HG03159 (cell line): ENCODE results near the gene CATSPERZ.
"Not testable (repeated sequence)": the region's sequence is repeated elsewhere in the genome, so short reads cannot be mapped to it uniquely, and the experiment has no call there.

Source experiments
- ATAC-seq: cut with Tn5 transposase; IDR thresholded peaks from one replicate; pipeline ENCODE4 v1.9.1; 2021; ENCODE audit warnings: mild to moderate bottlenecking, moderate library complexity; ENCODE audit not compliant: unreplicated experiment

CATSPERZ gene

GRCh38 chr11:64298966-64299846, 952 bp upstream of the CATSPERZ start:
- no peak for ATAC-seq

GRCh38 chr11:64303109-64304031, 3.2 kb downstream of the CATSPERZ start:
- no peak for ATAC-seq

- ATAC-seq: no peak
These were observed 3.8 kb downstream of the CATSPERZ start for GRCh38 chr11:64304032-64304315.

- ATAC-seq: no peak
These were observed 4.3 kb downstream of the CATSPERZ start for GRCh38 chr11:64304316-64305072.

GRCh38 chr11:64305075-64305690, 5.0 kb downstream of the CATSPERZ start, which contains the start of gene ESRRA:
ESRRA (plus strand) TSS chr11:64305524; CDS start chr11:64307180, 1,656 bp downstream.
- peak; percentile 70 for ATAC-seq

- ATAC-seq: peak; percentile 27
These were observed 5.8 kb downstream of the CATSPERZ start for GRCh38 chr11:64305691-64306562.

- no peak for ATAC-seq
These were observed 6.4 kb downstream of the CATSPERZ start for GRCh38 chr11:64306563-64306875.

- ATAC-seq: no peak
These were observed 6.9 kb downstream of the CATSPERZ start for GRCh38 chr11:64306876-64307622.

GRCh38 chr11:64307795-64308194, 7.6 kb downstream of the CATSPERZ start:
- ATAC-seq: not testable (repeated sequence)

- no peak for ATAC-seq
These were observed 12.8 kb downstream of the CATSPERZ start for GRCh38 chr11:64312947-64313346.

GRCh38 chr11:64313491-64314145, 13.5 kb downstream of the CATSPERZ start:
- no peak for ATAC-seq

- no peak for ATAC-seq
These were observed 14.1 kb downstream of the CATSPERZ start for GRCh38 chr11:64314146-64314804.

GRCh38 chr11:64314805-64315561, 14.8 kb downstream of the CATSPERZ start:
- no peak for ATAC-seq

GRCh38 chr11:64315667-64316526, 15.7 kb downstream of the CATSPERZ start:
- not testable (repeated sequence) for ATAC-seq

- ATAC-seq: no peak
These were observed 16.6 kb downstream of the CATSPERZ start for GRCh38 chr11:64316672-64317324.
